Sigmoid colon (tissue), 4 donors: ENCODE measurements around the gene KDM6A.

Experiments
- CTCF ChIP-seq, 4 experiments: fragments of 450-650 bp in 3 of 4; fragments of 200-600 bp in 1 of 4; IDR thresholded peaks; one replicate each; pipeline ENCODE4 v1.5.1; 2016 to 2019; ENCODE audit warnings: antibody characterized with exemption in 4 of 4, mild to moderate bottlenecking in 3 of 4, moderate library complexity in 2 of 4
- EP300 ChIP-seq, 4 donors: sonication (generic); formaldehyde crosslinking; IDR thresholded peaks; one replicate each; pipeline ENCODE4 v1.6.1; 2017; ENCODE audit warnings: antibody characterized with exemption in 4 of 4
- POLR2A ChIP-seq, 2 donors: fragments of 450-650 bp; IDR thresholded peaks; one replicate each; pipeline ENCODE4 v1.6.1; 2016; ENCODE audit warnings: antibody characterized with exemption in 2 of 2, mild to moderate bottlenecking in 2 of 2, moderate library complexity in 2 of 2
- POLR2AphosphoS5 ChIP-seq, 4 donors: sonication (generic); formaldehyde crosslinking; IDR thresholded peaks; one replicate each; pipeline ENCODE4 v1.6.1; 2017; ENCODE audit warnings: antibody characterized with exemption in 4 of 4

GRCh38 chrX:44931441-44931973, 58.5 kb downstream of the KDM6A start:
- TF ChIP-seq POLR2A (IDR thresholded peaks at IDR 0.05) = no peak
- TF ChIP-seq CTCF (IDR thresholded peaks at IDR 0.05) = no peak
- TF ChIP-seq POLR2AphosphoS5 (IDR thresholded peaks at IDR 0.05) = no peak
- no peak for TF ChIP-seq EP300 (IDR thresholded peaks at IDR 0.05)
